ENCODE data around the gene LPXN.

LPXN gene

DNA sequence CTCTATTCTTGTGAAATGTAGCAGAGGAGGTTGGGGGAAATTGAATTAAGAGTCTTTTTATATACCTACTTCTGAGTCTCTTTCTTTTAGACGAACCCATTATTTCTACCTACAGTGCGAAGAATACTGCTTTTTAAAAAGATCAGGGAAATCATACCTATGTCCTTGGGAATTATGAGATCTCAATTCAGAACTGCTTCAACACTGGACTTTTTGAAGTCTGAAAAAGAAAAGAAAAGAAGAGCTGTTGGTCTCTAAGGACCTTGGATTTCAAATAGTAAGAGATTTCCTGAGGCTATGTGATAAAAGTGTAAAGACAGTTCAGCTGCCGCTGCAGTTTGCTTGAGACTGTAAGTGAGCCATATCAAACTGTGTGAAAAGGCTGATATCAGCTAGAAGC lies 64.0 kb downstream of the LPXN start:
- no peak for DNase-seq

DNA sequence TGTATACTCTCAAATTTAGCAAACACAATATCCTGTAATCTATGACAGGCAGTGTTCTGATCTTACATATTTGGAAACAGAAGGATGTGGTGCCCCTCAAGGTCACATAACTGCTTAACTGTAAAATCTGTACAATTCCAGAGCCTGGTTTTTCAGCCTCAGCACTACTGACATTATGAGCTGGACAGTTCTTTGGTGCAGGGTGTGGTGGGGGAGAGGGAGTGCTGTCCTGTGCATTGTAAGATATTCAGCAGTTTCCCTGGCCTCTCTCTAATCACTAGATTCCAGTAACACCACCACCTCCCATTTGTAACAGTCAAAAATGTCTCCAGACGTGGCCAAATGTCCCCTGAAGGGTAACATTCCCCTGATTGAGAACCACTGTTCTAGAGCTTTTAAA lies 65.9 kb downstream of the LPXN start:
- no peak for DNase-seq

DNA sequence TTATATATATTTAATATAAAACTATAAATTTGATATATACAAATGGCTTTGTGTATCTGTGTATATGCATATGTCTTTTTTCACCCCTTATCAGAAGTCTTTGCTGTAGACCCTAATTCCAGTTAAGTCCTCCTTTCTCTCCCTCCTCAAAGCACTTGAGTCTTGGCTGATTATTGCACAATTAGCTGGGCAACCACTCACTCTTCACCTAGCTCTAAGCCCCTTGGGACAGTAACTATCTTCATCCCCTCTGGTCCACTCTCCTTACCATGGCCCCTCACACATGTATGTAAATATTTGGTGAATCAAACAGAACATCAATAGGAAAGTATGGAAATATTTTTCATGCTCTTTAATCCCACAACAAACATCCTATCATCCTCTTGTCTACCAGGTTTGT lies 66.8 kb downstream of the LPXN start:
- DNase-seq: no peak

DNA sequence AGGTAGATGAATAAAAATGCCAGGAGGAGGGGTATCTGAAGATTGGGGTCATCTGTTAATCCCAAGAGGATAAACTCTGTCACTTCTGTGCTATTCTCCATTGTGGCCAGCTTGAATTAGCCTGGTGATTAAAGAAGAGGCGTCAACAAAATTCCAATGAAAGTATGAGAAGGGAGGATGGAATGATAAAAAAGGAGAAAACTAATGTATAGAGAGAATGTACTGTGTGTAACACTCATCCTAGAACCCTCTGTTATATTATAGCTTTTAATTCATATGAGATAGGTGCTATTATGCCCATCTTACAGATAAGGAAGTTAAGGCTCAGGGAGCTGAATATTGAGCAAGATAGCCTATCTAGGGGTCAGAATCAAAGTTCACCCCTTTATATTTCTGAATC lies 67.7 kb downstream of the LPXN start, which contains the start of gene OR5B21:
TSS of gene OR5B21 (minus strand) at position 101 of the 400 bp plus-strand sequence. CDS start at position 101, 0 bp downstream.
- DNase-seq: no peak

DNA sequence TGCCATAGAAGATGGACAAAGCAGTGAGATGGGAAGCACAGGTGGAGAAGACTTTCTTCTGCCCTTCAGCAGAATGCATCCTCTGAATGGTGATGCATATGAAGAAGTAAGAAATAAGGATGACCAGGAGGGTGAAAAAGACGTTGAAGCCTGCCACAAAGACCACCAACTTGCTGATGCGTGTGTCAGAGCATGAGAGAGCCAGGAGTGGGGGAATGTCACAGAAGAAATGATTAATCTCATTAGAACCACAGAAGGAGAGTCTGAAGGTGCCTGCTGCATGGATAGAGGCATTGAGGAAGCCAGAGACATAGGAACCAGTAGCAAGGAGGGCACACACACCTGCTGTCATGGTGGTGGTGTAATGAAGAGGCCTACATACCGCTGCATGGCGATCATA lies 68.3 kb downstream of the LPXN start:
- DNase-seq: no peak

DNA sequence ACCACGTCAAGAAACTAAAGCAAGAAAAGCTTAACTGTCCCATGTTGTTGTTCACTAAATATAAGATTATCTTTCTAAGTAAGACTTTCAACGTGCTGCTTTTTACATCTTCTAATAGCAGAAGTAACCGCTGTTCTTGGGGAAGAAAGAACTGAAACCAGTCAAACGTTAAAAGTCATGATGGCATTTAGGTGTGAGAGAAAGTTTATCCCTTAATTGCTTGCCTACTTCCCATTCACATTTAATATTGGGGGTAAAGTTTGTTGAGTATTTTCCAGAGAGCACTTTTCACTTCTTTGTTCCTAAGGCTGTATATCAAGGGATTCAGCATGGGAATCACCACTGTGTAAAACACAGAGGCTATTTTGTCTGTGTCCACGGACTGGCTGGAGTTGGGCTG lies 68.7 kb downstream of the LPXN start:
- no peak for DNase-seq

DNA sequence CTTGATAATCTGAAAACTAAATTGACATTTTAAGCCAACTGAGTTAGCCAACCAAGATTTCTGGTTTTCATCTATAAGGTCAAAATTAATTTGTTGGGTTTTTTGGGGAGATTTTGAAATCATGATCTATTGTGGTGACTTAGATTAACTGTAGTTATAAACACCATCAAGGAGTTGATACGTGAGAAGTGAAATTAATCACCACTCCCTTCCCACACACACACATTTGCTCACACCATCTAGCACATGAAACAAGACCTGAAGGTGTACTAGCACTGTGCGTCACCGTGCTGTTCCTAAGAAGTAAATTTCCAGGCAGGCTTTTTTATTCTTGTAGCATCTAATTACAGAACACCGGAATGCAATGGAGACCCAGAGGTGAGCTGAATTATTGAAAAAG lies 69.8 kb downstream of the LPXN start:
- DNase-seq: no peak

DNA sequence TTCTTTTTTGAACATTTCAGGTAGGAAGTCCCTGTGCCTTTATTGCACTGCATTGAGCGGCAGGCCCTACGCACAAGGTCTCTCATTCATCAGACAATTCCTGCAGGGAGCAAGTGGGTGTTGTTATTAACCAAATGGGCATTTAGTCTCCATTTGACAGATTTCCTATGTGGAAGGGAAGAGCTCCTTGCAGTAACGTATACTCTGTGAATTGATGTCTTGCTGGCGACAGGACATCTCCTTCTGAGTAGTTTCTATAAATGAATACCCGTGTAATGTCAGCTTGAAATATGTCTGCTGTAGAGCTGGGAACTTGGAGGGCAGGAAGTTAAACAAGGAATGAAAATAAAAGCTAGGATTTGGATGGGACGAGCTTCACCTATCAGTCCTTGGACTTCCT lies 71.4 kb downstream of the LPXN start:
- no peak for DNase-seq

DNA sequence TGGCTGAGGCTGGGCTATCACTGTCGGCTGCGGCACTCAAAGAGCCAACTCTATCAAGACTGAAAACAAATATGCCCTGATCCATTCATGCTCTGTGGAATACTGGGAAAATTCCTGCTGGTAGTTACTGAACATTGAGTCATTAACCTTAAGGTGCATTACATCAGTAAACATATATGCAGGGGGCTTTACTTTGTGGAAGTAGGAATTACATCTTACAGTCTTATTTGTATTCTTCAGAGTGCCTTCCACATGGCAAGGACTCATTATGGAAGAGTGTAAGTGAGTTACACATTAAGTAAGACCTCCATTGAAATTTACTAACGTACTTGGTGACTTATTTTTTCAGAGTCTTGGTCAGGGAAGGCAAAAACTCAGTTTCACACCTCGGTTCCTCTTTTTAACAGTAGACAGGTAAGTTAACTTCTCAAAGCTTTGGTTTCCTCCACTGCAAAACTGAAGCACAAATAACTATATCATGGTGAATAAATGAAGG lies 72.2 kb downstream of the LPXN start:
- no peak for DNase-seq

DNA sequence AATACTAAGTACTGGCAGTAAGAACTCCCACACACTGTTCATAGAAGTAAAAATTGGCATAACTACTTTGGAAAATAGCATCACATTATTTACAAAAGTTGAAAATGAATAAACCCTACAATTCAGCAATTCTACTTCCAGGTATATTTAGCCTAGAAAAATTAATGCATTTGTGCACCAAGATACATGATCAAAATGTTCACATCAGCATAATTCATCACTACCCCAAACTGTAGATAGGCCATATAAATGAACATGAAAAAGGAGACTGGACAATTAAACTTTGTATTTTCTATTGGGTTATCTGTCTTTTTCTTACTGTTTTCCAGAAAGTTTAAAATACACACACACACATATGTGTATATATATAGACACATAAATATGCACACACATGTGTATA lies 73.7 kb downstream of the LPXN start:
- no peak for DNase-seq

DNA sequence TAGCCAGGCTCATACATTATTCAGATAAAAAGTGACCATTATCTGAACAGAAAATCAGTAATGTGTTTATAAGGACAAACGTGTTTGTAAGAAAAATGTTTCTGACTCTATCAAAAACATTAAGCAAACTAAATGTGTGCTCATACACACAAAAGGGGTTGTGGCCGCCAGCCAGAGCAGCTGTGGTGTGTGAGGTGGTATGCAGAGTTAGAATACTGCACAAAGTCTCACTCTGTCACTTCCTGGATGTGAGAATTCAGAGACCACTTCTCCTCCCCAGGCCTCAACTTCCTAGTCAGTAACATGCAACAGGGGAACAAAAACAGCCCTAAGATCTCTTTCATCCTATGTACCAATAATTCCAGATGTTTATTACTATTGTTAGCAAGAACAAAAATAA lies 77.2 kb downstream of the LPXN start:
- no peak for DNase-seq

DNA sequence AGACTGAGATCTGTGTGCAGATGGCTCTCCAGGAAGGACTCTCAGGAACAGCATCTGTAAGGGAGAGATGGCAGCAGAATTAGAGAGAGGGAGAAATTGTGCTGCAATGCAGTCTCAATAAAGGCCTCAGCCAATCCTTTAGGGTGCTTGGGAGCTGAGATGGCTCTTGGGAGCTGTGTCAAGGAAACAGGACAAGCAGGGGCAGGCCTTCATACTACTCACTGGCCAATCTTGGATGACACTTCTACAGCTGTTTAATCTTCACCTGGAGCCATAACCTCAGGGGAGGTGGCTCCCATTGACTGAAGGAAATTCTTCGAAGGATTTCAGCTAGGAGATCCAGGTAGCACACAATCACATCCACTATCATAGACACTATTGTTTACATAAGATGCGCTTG lies 77.7 kb downstream of the LPXN start:
- no peak for DNase-seq

DNA sequence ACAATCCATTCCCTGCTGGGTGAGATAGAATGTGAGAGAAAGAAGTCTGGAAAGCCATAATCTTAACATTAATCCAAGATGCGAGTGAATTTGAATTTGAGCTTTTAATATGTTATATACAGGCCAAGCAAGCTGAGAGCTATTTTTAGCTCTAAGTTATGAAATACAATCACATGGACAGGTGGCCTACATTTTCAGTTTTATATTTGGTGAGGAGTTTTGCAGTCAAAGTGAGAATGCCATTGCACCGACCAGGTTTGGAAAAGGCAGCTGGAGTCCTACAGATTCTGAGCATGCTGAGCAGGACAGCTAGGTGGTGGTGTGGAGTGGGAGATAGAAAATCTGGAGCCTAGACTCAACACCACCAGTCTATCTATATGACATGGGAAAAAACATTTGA lies 79.8 kb downstream of the LPXN start:
- DNase-seq: no peak

DNA sequence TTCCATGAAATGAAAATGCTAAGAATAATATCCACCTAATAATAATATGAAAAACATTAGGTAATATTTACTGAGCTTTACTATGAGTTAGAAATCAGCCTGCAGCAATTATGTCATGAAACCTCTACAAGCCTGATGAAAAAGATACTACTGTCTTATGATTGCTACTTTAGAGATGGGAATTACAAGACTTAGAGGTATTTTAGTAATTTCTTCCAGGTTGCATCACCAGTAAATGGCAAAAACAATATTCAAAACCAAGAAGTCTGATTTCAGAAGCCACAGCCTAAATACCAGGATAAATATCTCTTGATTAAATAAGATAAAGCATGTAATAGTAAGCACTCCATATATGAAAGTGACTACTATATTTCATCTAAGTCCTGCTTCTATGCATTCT lies 81.6 kb downstream of the LPXN start:
- DNase-seq: peak; percentile 22

DNA sequence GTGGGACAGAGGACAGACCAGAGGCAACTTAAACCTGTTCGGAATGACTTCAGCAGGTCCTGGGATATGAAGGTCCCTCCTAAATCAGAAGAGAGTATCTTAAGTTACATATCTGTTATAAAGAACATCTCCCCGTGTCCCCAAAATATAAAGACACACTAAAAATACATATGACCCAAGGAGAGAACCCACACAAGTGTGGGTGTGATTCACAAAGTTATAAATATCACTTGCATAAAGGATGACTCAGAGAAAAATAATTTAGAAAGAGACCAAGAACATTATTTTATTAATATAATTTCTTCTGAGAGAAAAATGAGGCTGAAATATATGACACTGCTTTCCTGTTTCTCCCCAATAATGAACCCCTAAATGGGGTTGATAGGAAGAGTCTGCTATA lies 82.0 kb downstream of the LPXN start:
- DNase-seq: peak; percentile 16

DNA sequence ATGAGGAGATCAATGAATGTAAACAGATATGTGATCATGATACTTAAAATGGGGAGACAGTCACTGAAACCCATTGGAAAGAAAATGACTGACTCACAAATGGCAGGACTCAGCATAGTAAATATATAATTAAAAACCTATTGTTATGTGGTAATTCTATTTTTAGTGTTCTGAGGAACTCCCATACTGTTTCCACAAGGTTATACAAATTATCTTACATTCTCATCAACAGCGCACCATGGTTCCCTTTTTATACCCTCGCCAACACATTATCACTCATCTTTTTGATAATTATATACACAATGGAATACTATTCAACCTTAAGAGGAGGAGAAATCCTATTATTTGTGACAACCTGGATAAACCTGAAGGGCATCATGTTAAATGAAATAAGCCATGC lies 84.8 kb downstream of the LPXN start:
- no peak for DNase-seq

DNA sequence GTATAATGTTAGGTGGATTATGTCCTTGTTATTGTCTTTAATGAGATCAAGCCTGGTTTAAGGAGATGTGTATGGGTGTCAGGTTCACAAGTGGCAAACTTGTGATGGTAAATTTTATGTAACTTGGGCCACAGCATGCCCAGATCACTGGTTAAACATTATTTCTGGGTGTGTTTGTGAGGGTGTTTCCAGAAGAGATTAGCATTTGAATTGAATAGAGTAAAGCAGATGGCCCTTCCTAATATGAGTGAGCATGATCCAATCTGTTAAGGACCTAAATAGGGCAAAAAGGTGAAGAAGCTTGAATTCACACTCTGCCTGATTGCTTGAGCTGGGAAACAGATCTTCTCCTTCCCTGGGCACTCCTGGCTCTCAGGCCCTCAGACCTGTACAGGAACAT lies 88.5 kb downstream of the LPXN start:
- no peak for DNase-seq

DNA sequence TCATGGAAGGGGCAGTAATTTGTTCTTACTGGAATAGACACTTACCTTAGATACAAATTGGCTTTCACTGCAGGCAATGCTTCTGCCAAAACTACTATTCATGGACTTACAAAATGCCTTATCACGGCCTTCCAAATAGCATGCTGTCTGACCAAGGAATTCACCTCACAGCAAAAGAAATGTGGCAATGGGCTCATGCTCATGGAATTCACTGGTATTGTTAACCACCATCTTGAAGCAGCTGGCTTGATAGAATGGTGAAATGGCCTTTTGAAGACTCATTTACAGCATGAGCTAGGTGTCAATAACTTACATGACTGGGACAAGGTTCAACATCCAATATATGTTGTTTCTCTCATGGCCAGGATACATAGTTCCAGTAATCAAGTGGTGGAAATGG lies 89.7 kb downstream of the LPXN start:
- DNase-seq: no peak

Data from fibroblast of skin of right biceps (primary cell).